SW480 (cell line): ENCODE data around the gene MINDY4.

Experiments used
- DNase-seq: peaks from one replicate; pipeline ENCODE4 v3.0.0-alpha.2; 2016; ENCODE audit warnings: low spot score

MINDY4 gene

DNA sequence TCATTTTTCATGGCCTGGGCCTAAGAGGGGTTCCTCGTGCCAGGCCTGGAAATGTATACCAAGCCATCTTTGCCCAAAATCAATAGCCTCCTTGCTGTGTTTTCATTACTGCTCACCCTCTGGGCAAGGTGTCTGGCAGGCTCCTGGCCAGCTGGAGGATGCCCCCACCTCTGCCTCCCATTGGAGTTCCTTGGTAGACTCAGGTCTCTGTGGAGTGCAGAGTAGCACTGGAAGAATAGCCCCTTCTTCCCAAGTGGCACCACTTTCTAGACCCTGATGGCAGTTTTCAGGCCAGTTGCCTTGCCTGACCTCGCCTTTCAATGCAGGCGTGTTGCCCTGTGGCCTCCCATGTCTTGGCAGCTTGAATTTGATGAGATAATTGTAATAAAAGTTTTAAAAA, 84.7 kb downstream of the MINDY4 start:
- DNase-seq = no peak

DNA sequence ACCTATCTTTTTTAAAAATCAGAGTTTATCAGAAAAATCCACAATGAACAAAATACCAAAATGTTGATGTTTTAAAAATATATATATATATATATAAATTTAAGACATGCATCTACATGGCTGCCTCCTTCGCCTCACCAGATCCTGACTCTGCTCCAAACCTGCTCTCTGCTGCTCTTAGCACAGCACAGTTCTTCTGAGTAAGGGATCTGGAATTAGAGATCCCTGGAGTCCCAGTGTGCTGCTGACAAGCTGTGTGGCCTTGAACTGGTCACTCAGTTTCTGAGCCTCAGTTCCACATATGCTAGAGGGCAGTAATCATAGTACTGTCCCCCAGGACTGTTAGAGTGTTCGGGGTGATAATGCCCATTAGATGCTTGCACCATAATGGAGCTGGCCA, 87.4 kb downstream of the MINDY4 start:
- DNase-seq = no peak

DNA sequence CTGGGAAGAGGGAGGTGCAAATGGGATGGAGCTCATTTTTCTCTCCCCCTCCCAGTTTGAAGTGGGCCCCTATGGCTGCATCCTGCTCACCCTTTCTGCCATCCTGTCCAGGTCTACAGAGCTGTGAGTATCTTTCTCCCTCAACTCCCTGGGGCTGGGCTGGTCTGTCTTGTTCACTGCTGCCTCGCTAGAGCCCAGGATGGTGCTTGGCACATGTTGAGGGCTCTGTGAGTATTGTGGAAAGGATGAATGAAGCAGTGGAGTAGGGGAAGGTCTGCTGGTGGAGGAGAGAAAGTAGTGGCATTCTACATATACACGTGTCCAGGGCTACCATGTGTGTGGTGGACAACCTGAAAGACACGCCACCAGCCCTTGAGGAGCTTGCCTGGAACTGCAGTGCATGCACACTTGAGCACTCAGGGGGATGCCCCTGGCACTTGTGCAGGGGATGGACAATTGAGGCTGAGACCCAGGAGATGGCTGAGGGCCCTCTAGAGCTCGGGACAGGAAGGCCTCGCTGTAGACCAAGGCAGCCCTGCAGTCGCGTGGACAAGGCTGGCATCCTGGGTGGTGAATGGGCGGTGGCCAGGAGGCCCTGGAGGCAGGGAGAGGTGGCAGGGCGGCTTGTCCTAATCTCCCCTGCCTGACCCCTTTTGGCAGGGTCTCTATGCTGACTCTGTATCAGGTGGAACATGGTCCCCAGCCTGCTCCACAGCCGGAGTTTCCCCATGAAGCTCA, 88.2 kb downstream of the MINDY4 start:
- DNase-seq = no peak

DNA sequence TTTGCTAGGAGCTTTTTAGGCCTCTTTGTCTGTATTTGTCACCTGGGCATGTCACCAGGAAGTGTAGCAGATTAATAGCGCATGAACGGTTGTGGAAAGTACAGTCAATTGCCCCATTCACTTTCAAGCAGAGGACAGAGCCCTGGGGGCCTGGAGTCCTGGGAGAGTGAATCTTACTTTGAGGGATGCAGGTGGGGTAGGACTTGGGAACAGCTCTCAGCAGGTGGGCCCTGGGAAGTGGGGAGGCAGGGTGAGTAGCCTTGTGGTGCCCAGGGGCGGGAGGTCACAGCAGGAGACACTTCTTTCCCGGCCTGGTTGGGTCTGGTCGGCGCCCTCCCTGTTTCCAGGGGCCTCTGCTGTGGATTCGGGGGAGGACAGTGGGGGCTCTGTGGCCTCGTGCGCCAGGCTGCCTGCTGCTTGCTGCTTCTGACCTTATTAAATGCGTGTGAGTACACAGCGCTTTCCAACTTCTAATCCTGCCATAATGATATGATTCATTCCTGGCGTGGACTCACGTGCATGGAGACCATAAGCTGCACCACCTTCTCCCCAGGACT, 88.8 kb downstream of the MINDY4 start:
- peak; percentile 29 for DNase-seq

- DNase-seq = no peak
These were observed 90.4 kb downstream of the MINDY4 start for GRCh38 chr7:30861612-30862011.

- no peak for DNase-seq
These were observed 91.9 kb downstream of the MINDY4 start for GRCh38 chr7:30862995-30863705.

- no peak for DNase-seq
These were observed 92.5 kb downstream of the MINDY4 start for GRCh38 chr7:30863706-30864035.

- DNase-seq = no peak
These were observed 92.9 kb downstream of the MINDY4 start for GRCh38 chr7:30864101-30864500.

DNA sequence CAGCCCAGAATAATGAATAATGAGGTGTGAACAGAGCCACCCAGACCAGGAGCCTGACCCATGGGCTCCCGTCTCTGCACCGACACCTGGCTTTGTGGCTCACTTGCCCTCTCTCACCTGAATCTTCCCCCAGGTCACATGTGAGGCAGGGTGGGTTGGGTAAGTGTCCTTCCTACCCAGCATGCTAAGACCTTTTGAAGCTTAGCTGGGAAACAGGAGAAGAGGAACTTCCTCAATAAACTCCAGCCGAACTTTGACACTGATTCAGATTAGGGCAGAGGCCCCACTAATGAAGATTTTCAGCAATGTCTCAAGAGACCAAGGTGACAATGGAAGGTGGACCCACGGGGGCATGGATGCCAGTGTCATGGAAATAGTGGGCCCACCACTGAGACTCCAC, 93.9 kb downstream of the MINDY4 start:
- no peak for DNase-seq

- no peak for DNase-seq
These were observed 94.6 kb downstream of the MINDY4 start for GRCh38 chr7:30865821-30866220.

DNA sequence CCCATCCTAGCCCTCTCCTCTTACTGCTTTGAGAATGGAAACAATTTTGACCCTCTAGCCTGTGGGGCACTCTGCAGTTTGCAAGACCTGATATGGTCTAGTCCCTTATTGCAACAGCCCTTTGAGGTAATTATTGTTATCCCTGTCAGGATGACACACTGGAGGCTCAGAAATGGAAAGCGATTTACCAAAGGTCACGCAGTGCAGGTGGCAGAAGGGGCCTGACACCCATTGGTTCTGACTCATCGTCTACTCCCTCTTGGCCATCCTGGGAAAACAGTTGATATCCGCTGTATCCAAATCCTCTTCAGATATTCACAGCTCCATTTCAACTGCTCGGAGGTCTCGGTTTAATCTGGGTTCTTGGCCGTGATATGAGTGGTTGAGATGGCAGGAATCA, 95.7 kb downstream of the MINDY4 start:
- DNase-seq = peak; percentile 25

GRCh38 chr7:30867483-30867882, 96.3 kb downstream of the MINDY4 start:
- no peak for DNase-seq

- no peak for DNase-seq
These were observed 98.8 kb downstream of the MINDY4 start for GRCh38 chr7:30869794-30870611.

GRCh38 chr7:30870821-30871518, 99.8 kb downstream of the MINDY4 start:
- no peak for DNase-seq

- no peak for DNase-seq
These were observed 100.4 kb downstream of the MINDY4 start for GRCh38 chr7:30871655-30872054.

GRCh38 chr7:30873207-30873606, 102.0 kb downstream of the MINDY4 start:
- DNase-seq = no peak

DNA sequence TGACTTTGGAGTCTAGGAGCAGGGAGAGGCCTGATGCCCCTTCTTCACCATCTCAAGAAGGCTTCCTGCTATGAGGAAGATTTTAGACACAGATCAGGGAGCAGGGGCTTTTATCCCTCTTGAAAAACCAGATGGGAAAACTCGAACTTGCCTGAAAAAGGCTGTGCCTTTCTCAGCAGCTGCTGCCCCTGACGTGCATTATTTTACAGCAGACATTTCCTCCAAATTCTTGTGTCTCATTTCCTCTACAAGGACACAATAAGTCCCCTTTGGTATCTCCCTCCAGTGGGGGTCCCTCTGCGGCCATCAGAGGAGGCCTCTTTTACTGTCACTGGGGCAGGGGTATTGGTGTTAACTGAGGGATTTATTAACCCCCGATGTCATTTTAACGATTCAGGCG, 102.4 kb downstream of the MINDY4 start:
- DNase-seq = no peak

GRCh38 chr7:30874656-30875302, 103.6 kb downstream of the MINDY4 start:
- DNase-seq = no peak

- DNase-seq = no peak
These were observed 106.0 kb downstream of the MINDY4 start for GRCh38 chr7:30877015-30877769.

DNA sequence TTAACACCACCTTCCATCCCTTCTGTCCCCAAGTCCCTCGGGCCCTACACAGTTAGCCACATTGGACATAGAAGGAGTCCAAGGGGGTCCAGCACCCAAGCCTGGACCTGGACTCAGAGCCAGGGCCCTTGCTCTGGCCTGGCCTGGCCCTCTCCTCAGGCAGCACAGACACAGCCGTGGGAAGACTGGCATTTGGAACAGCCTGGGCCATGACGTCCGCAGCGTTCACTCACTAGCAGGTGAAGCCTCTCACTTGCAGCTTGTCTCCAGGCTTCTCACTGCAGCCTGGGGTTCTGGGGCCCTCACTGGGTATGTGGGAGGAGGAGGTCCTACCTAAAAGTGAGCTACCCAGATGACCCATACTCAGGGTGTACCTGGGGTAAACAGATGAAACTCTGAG, 106.8 kb downstream of the MINDY4 start:
- DNase-seq = no peak
